HG03354 (cell line): Measurements from ENCODE around the gene GRM3.
"Not testable (repeated sequence)": the region's sequence is repeated elsewhere in the genome, so short reads cannot be mapped to it uniquely, and the experiment has no call there.

Experiments used
- ATAC-seq: cut with Tn5 transposase; IDR thresholded peaks from one replicate; pipeline ENCODE4 v1.9.1; 2021; ENCODE audit warnings: mild to moderate bottlenecking; ENCODE audit not compliant: unreplicated experiment, poor library complexity, severe bottlenecking

The GRM3 gene

DNA sequence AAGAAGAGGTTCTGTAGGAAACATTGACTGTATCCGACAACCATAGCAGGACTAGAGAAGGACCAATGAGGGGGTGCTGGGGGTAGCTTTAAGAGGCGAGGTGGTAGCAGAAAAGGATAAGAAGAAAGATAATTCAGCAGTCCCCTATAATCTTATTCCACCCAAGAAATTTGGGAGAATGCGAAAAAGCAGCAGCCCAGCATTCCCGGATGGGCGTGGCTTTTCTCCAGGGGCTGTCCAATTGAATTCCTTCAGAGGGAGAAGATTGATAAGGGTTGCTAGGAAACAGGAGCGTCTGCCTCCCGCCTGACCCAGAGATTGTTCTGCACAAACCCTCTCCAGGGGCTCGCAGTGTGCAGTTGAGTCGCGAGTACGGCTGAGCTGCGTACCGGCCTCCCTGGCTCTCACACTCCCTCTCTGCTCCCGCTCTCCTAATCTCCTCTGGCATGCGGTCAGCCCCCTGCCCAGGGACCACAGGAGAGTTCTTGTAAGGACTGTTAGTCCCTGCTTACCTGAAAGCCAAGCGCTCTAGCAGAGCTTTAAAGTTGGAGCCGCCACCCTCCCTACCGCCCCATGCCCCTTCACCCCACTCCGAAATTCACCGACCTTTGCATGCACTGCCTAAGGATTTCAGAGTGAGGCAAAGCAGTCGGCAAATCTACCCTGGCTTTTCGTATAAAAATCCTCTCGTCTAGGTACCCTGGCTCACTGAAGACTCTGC lies at the start of gene GRM3:
TSS of gene GRM3 (plus strand) at position 349 of the 721 bp plus-strand sequence. CDS start 121,237 bp downstream, outside the sequence.
- no peak for ATAC-seq

DNA sequence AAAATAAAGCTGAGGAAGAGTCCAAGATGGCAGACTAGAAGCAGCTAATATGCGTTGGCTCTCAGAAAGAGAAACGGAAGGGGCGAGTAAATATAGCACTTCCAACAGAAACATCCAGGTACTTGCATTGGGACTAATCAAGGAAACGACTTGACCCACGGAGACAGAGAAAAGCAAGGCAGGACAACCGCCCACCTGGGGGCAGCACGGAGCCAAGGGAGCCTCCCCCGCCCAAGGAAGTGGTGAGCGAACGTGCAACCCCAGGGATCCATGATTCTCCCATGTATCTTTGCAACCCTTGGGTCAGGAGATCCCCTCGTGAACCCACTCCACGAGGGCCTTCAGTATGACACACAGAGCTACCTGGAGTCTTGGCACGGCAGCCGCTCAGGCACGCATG lies 45.4 kb upstream of the GRM3 start:
- ATAC-seq: no peak

DNA sequence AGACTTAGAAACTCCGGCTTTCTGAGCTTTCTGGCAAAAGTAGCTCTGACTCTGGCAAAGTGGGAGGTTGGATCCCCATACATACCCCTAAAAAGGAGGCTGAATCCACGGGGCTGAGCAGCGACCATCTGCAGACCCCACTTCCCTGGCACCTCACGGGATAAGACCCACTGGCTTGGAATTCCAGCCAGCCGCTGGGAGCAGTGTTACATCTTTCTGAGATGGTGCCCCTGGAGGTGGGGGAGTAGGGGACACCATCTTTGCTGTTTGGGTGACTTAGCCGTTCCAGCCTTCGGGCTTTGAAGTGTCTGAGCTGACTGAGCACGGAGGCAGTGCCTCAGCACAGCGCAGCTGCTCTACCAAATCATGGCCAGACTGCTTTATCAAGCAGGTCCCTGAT lies 45.0 kb upstream of the GRM3 start:
- ATAC-seq: no peak

DNA sequence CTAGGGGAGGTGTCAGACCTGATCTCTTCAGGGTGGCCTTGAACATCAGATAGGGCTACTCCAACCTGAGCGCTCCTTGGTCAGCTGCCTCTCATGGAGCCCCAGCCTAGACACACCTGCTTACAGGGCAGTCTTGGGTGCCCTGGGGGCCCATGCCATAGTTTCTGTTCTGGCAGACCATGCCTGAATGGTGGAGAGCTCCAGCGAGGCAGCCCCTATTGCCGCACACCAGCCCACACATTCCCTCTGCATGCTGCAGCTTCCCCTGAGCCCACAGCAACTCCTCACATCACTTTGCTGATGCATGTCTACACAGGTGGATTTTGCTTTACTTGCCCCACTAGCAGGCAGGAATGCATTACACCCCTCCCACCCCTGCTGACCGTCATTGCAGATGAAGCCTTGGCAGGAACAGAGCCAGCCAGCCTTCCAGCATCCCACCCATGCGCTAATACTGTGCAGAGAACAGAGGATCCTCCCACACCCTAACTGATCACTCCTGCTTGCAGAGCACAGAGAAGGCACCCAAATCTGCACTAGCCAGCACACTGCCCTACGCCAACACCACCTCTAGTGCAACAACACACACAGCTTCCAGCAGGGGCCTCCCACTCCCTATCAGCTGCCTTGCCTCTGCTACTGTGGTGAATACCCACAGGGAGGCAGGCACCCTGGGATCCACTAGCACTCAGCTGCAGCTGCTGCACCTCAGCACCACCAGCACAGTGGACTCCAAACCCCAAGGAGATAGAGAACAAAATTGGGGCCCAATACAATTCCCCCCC lies 43.0 kb upstream of the GRM3 start:
- no peak for ATAC-seq

- ATAC-seq: not testable (repeated sequence)
Measured at GRCh38 chr7:86615711-86616110, 28.0 kb upstream of the GRM3 start.

DNA sequence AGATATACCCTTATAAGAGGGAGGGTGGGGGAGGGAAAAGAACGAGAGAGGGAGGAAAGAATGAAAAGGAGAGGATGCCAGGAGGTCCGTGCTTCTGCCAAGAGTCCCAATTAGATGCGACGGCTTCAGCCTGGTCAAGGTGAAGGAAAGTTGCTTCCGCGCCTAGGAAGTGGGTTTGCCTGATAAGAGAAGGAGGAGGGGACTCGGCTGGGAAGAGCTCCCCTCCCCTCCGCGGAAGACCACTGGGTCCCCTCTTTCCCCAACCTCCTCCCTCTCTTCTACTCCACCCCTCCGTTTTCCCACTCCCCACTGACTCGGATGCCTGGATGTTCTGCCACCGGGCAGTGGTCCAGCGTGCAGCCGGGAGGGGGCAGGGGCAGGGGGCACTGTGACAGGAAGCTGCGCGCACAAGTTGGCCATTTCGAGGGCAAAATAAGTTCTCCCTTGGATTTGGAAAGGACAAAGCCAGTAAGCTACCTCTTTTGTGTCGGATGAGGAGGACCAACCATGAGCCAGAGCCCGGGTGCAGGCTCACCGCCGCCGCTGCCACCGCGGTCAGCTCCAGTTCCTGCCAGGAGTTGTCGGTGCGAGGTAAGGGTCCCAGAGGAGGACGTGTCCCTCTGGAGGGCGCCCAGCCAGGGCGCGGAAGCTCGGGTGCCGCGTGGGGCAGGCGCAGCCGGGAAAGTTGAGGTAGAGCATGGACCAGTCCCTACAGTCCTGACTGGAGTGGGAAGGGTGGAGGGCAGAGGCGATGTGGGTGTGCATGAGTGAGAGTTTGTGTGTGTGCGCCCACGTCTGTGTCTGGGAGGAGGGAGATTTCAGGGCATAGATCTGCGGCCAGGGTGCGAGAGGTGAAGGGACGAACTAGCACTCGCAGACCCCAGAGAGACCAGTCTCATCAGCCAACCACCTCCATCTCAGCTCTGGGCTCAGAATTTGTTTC lies 844 bp downstream of the GRM3 start:
- ATAC-seq: no peak

- no peak for ATAC-seq
Measured at GRCh38 chr7:86645225-86645608, 1.5 kb downstream of the GRM3 start.

DNA sequence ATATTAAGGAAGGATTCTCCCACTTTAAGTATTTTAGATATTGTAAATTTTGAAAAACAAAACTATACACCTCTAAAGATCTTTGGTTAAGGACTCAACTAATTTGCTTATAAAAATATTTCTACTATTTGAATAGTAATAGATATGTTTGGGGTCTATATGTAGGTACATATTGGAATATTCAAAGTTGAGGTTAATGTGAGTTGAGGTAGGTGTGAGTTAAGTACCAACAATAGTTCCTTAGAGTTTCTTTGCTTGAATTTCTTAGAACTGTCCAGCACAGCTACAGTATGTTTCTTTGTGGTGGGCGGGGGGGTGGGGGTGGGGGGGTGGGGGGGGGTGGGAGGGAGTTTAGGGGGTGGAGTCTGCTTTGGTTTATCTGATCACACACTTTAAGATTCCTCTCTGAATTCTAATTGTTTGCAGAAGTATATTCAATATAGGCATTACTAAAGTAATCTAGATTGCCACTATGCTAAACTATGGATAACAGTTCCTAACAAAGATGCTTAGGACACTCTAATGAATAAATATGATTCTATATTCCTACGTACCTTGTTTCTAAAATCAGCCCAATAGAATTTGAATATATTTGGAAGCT lies 2.1 kb downstream of the GRM3 start:
- no peak for ATAC-seq

DNA sequence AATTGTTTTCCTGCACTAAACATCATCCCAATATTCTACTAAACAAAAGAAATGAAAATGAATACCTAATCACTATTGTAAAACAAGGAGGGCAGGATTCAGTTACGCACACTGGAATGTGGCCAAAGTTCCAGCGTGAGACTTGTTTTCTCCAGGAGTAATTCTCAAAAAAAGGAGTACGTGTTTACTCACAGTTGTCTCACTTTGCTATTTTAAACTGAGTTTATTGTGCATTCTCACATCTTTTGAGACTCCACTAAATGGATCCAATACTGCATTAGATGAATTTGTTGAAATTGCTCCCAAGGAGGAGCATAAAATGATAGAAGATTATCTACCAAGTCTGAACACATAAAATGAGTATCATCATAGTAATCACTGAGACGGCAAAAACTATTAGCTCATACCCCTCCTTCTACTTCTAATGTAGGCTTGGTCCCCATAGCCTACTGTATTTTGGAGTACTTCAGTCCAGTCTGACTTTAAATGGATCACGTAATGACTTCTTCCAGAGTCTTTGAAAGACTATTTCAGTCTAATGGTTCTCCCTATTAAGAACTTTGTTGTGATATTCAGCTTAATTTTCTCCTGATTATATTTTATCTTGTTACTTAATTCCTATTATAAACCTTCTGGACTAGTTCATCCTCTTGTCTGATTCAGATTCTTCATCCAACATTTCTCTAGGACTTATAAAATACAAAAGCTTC lies 3.8 kb downstream of the GRM3 start:
- no peak for ATAC-seq

GRCh38 chr7:86648169-86648568 lies 4.5 kb downstream of the GRM3 start:
- no peak for ATAC-seq

DNA sequence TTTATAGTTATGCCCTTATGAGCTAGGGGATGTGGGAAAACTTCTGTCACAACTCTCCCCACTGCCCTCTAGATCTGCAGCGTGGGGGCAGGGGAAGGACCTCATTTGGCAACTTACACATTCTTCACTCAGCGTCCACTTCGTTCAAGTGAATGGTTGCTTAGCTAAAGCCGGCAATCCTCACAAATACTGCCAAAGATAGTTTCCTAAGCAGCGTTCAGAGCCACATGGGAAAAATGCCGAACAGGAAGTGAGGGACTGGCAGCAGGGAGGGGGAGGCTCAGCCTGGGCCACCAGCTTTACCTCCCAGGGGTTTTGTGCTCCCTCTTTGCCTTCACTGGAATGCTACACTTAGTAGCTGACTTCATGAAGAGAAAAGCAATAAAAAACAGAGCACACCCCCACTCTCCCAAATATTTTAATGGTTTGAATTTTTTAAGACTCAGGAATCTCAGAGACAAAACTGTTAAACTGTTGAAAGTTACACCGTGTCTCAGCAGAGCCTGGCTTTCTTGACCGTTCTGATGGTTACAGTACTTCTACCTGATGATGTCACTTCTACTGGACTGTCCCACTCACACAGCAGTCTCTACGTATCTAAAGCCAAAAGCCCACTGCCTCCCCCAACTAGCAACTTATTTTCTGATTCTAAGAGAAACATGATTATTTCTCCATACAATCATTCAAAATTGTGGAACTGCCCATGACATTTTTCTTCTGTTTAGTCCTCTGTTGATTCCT lies 10.4 kb downstream of the GRM3 start:
- no peak for ATAC-seq

DNA sequence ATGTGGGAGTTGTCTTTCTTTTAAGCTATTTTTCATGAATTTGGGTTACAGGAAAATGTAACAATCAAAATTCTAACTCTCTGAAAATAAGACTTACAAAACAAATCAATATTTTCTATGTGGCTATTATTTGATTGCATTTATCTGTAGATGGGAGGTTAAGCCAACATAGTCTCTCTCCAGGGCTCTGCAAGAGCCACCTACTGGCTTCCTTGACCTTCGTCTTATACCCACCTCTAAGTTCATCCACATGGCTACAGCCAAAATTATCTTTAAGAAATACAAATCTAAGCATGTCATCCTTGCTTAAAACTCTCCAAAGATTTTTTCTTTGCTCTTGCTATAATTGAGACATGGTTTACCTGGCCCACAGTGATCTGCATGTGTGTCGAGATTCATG lies 14.2 kb downstream of the GRM3 start:
- ATAC-seq: no peak

- ATAC-seq: no peak
Measured at GRCh38 chr7:86660950-86661462, 17.3 kb downstream of the GRM3 start.

GRCh38 chr7:86664486-86664885 lies 20.8 kb downstream of the GRM3 start:
- ATAC-seq: no peak

DNA sequence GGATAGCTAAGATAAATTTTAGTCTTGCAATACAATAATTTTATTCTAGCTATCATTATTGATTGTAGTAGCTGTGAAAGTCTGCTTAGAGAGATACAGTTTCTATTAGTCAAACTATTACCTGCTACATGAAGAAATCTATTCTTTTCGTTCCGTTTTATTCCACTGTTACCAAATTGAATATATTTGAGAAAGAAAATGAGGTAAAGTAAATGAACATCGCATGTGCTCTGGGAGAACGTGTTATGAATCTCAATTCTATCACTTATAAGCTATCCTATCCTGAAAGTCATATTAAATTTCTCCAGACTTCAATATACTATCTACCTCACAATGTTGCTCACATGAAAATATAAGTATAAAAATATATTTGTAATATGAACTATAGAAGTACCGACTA lies 21.3 kb downstream of the GRM3 start:
- ATAC-seq: no peak

DNA sequence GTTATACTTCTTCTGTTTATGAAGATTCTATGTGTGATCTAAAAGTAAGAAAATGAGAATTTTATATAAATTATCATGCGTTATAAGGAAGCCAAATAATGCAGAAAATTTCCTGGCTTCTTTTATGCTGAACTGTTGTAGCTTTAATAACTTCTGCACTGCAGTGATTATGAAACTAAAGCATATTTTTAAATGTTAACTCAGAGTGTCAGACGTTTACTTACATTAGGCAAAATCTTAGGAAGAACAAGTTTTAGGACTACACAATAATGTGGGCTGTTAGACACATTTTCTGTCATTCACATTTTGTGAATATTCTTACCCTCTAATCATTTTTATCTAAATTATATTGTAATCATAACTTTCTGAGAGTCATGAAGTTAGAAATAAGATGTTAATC lies 22.0 kb downstream of the GRM3 start:
- no peak for ATAC-seq

- ATAC-seq: no peak
Measured at GRCh38 chr7:86667732-86668131, 24.0 kb downstream of the GRM3 start.

GRCh38 chr7:86668315-86668714 lies 24.6 kb downstream of the GRM3 start:
- ATAC-seq: no peak
